TTC549 (cell line): ENCODE results near the gene CTIF.
"Not testable (repeated sequence)": the region's sequence is repeated elsewhere in the genome, so short reads cannot be mapped to it uniquely, and the experiment has no call there.

ENCODE experiments used
- FAIRE-seq: peaks from 2 replicates; lab custom pipeline; 2012; peaks lifted over from hg19 to GRCh38; lab: Jason Lieb, UNC

Gene CTIF

GRCh38 chr18:48538531-48539405 is at the start of gene CTIF:
Gene CTIF (plus strand): TSS chr18:48539031. CDS start chr18:48619566, 80,535 bp downstream.
- no peak for FAIRE-seq

GRCh38 chr18:48490641-48491293 is 48.1 kb upstream of the CTIF start:
- FAIRE-seq = no peak

GRCh38 chr18:48492880-48493279 is 46.0 kb upstream of the CTIF start:
- no peak for FAIRE-seq

GRCh38 chr18:48493434-48494230 is 45.2 kb upstream of the CTIF start:
- FAIRE-seq = no peak

- FAIRE-seq = no peak
Observed at GRCh38 chr18:48497863-48498262, 41.0 kb upstream of the CTIF start.

- no peak for FAIRE-seq
Observed at GRCh38 chr18:48500517-48500916, 38.3 kb upstream of the CTIF start.

- FAIRE-seq = no peak
Observed at GRCh38 chr18:48502906-48503305, 35.9 kb upstream of the CTIF start.

GRCh38 chr18:48504819-48505218 is 34.0 kb upstream of the CTIF start:
- no peak for FAIRE-seq

GRCh38 chr18:48506983-48507568 is 31.8 kb upstream of the CTIF start:
- FAIRE-seq = not testable (repeated sequence)

GRCh38 chr18:48512498-48512897 is 26.3 kb upstream of the CTIF start:
- FAIRE-seq = not testable (repeated sequence)

- FAIRE-seq = no peak
Observed at GRCh38 chr18:48514786-48515185, 24.0 kb upstream of the CTIF start.

GRCh38 chr18:48517048-48517447 is 21.8 kb upstream of the CTIF start:
- FAIRE-seq = no peak

GRCh38 chr18:48519431-48520100 is 19.3 kb upstream of the CTIF start:
- FAIRE-seq = no peak

- FAIRE-seq = no peak
Observed at GRCh38 chr18:48521723-48522122, 17.1 kb upstream of the CTIF start.

GRCh38 chr18:48525671-48526070 is 13.2 kb upstream of the CTIF start:
- no peak for FAIRE-seq

- FAIRE-seq = no peak
Observed at GRCh38 chr18:48527461-48527860, 11.4 kb upstream of the CTIF start.

- no peak for FAIRE-seq
Observed at GRCh38 chr18:48528861-48529260, 10.0 kb upstream of the CTIF start.

- no peak for FAIRE-seq
Observed at GRCh38 chr18:48529796-48530195, 9.0 kb upstream of the CTIF start.

- FAIRE-seq = no peak
Observed at GRCh38 chr18:48530399-48531081, 8.3 kb upstream of the CTIF start.

- no peak for FAIRE-seq
Observed at GRCh38 chr18:48531082-48531403, 7.8 kb upstream of the CTIF start.

GRCh38 chr18:48531908-48532307 is 6.9 kb upstream of the CTIF start:
- FAIRE-seq = no peak
